AG09319 (cell line): ENCODE results near the gene NUDT8.

ENCODE experiments used
- DNase-seq: peaks from one replicate; pipeline ENCODE4 v3.0.0-alpha.2; 2010; ENCODE audit warnings: low read depth; ENCODE audit errors: extremely low read depth
- TF ChIP-seq, protein P1 (sequence below): IDR thresholded peaks from 2 replicates; pipeline ENCODE4 v1.5.1; 2011; ENCODE audit warnings: low read depth, mild to moderate bottlenecking, inconsistent platforms, low read length, moderate library complexity

The NUDT8 gene

DNA sequence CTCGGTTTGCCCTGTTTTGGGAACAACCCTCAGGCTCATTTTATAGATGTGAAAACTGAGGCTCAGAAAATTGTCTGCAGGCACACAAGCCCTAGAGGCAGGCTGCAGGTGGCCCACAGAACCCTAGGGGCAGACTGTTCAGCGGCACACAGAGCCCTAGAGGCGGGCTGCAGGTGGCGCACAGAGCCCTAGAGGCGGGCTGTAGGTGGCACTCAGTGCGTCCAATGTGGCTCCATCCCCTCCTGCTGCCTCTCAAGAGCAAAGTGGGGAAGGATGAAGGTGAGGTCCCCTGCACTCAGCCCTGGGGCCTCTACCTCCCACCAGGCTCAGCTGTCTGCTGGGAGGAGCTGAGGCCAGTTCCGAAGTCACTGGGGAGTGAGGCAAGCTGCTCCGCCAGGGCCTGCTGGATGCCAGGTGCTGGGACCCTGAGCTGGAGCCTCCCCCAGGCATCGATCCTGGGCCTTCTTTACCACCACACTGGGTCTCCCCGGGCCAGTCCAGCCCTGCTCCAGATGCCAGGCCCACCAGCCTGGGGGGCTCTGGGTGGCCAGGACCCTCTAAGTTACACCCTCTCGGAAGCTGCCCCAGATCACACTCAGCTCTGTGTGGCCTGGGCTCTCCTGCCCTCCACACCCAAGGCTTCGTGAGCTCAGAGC is 18.5 kb upstream of the NUDT8 start:
- TF ChIP-seq, protein P1, sequence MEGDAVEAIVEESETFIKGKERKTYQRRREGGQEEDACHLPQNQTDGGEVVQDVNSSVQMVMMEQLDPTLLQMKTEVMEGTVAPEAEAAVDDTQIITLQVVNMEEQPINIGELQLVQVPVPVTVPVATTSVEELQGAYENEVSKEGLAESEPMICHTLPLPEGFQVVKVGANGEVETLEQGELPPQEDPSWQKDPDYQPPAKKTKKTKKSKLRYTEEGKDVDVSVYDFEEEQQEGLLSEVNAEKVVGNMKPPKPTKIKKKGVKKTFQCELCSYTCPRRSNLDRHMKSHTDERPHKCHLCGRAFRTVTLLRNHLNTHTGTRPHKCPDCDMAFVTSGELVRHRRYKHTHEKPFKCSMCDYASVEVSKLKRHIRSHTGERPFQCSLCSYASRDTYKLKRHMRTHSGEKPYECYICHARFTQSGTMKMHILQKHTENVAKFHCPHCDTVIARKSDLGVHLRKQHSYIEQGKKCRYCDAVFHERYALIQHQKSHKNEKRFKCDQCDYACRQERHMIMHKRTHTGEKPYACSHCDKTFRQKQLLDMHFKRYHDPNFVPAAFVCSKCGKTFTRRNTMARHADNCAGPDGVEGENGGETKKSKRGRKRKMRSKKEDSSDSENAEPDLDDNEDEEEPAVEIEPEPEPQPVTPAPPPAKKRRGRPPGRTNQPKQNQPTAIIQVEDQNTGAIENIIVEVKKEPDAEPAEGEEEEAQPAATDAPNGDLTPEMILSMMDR, result no peak
- no peak for DNase-seq

DNA sequence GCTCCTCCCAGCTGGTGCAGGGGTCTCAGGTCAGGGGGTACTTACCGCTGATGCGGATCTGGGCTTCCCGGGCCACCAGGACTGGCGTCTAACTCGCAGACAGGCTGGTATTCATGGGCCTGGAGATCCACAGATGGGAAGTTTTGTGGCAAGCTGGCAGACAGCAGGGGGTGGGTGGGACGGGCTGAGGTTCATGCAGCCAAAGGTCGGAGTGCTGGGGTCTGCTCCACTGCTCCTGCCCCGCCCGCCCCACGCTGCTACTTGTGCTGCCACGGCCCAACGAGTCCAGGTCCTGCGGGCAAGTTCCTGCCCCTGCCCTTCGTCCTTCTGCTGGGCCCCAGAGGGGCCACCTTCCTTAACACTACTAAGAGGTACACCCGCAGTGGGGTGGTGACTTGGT is 17.7 kb upstream of the NUDT8 start:
- no peak for DNase-seq
- TF ChIP-seq, protein P1, result no peak

DNA sequence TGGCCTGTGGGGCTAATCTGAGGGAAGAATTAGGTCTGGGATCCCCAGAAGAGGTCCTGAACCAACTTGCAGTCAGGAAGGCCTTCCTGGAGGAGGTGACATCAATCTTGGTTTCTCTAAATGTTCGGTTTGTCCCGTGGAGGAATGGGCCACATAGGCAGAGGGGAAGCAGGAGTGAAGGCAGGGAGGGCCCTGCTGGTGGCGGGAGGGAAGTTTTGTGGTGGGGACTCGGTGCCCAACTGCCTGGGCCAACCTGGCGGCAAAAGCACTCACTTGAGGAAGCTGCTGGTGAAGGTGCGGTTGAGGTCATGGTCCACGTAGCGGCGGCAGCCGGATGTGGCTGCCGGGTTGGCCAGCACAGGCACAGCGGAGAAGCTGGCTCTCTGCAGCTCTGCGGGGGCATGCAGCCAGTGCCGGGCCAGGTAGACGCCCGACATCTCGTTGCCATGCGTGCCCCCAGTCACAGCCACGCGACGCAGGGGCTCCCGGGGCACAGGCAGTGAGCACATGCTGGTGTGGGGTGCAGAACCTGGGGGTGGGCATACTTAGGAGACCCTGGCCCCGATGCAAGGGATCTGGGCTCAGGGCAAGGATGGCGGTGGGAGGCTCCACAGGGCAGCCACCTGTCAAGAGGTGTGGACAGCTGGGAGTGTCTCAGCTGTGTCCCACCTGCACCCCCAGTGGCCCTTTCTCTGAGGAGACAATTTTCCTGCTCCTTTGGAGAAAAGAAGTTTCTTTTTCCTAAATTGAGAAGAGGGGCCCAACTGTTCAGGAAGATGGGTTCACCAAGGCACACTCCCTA is 17.0 kb upstream of the NUDT8 start:
- DNase-seq, result no peak
- TF ChIP-seq, protein P1, result no peak

DNA sequence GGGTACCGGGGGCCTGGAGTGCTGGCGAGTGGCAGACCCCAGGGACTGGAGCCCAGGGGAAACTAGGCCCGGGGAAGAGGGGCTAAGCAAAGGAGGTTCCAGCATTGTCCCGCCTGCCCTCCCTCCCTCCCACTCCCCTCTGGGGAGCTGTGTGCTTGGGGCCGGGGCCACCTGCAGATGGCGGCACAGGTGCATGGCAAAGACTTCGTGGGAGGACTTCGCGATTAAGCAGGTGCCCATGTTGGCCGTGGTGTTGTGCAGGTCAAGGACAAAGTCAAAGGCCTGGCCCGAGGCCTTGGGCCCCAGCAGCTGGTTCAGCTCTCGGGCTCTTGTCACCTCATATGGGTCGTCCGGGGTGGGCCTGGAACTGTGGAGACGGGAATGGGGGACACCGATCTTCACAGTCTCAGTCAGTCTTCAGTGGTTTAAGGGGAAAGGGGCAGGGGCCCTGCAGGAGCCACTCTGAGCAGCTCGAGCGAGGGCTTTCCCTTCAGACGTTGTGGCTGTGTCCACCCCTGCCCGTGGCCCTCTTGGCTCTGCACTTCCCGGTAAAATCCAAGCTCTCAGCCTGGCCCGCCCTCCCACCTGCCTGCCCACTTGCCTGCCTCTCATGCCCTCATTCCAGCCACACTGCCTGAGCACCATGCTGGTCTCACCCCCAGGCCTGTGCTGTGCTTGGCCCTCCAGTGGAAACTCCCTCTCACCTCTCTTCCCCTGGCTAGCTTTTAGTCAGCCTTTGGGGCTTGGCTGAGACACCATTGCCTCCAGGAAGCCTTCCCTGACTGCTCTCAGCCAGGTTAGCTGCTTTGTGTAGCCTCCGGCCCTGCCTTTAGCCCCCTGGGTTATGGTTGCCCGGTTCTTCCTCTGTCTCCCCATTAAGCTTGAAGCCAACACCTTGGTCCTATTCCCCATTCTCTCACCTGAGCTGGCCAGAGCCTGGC is 16.1 kb upstream of the NUDT8 start:
- TF ChIP-seq, protein P1, result no peak
- no peak for DNase-seq

DNA sequence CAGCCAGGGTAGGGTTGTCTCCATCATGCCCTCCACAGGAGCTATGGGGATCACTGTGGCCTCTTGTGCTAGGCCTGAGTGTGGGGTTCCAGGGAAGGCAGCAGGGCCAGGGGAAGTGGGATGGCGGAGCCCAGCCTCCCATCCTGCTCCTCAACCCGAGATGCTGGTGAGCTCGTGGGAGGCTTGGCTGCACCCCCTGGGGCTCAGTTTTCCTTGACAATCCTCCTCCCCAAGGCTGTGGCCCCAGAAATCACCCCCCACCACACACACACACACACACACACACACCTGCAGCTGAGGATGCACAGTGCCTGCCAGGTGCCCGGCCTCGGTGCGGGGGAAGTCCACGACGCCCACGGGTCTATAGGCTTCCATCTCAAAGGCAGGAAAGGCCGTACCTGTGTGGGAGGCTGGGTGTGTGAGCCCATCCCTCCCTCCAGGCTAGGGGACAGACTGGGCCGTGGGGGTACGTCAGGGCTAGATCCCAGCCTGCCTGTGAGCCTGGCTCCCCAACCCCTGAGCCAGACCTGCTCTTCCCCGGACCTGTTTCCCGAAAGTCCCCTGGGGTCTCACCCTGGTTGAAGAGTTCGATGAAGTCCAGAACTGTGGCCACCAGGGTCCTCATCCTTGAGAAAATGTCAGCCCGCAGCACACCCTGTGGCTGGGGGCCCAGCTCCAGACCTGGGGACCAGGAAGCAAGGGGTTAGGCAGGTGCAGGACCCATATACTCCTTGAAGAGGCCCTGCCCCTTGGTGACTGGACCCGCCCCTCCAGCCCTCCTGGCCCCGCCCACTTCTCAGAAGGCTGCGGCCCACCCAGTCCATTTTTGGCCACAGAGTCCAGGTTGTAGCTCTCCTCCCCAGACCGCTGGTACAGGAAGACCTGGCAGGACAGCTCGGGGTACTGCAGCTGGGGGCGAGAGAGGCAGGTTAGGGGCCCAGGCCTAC is 15.0 kb upstream of the NUDT8 start:
- DNase-seq, result no peak
- TF ChIP-seq, protein P1, result no peak

DNA sequence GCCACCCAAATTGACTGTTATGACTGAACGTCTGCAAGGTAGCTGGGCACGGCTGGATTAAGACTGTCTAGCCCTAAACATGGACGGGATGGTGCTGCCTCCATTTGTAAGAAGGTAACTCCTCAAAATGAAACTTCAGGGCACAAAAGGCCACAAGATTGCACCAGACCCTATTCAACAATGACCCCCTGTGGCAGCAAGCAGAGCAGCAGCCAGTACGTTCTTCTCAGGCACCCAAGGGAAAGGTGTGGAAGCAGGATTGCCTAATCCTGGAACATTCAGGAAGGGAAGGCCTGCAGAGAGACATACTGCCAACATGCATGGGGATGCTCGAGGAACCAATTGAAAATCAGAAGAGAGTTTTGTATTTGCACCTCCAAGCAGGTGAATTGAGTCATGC is 14.3 kb upstream of the NUDT8 start:
- TF ChIP-seq, protein P1, result no peak
- DNase-seq, result no peak
